ENCODE measurements around the gene PCARE. TPM values are rescaled to one million over a fixed set of nuclear protein-coding genes. Genes with fewer than 3 reads are reported as not detected.

The PCARE gene
- total RNA-seq, 6 experiments from 2014 or later = not detected

- Histone ChIP-seq H3K4me1 (no peaks in the 10 kb centered on the region), H3K36me3 (no peaks in the 10 kb centered on the region), H3K4me3 (no peak overlapping the region), H3K27me3 (no peaks in the 10 kb centered on the region), H3K27ac (no peak overlapping the region), H3K9me3 (no peaks in the 10 kb centered on the region)
- whole genome bisulfite sequencing (ENCODE audit: insufficient coverage, low coverage, low lambda C conversion rate, missing lambda C conversion rate) = 65% methylated on average over 2 of the region's 19 CpGs
- no peak for TF ChIP-seq POLR2A (IDR thresholded peaks at IDR 0.05)
- no peak for TF ChIP-seq CTCF (IDR thresholded peaks at IDR 0.05)
- intact Hi-C loops (cut with DNase I) = no loop called here
- ATAC-seq (peak in 1 of 4 donors; percentile 19), DNase-seq (no peak)
Observed at GRCh38 chr2:29071032-29071975, 3.0 kb downstream of the PCARE start.

GRCh38 chr2:29070526-29070925 lies 3.8 kb downstream of the PCARE start:
- ATAC-seq (no peak), DNase-seq (no peak)
- H3K9me3 ChIP-seq = no peaks in the 10 kb centered on the region
- H3K36me3 ChIP-seq = no peaks in the 10 kb centered on the region
- H3K4me3 ChIP-seq = no peak overlapping the region
- intact Hi-C loops (cut with DNase I) = no loop called here
- no peak for TF ChIP-seq CTCF (IDR thresholded peaks at IDR 0.05)
- no peak for TF ChIP-seq POLR2A (IDR thresholded peaks at IDR 0.05)
- no peak overlapping the region for H3K27ac ChIP-seq
- WGBS (ENCODE audit: insufficient coverage, low coverage, low lambda C conversion rate, missing lambda C conversion rate) = 60% methylated on average over 1 of the region's 12 CpGs
- no peaks in the 10 kb centered on the region for H3K27me3 ChIP-seq
- H3K4me1 ChIP-seq = no peaks in the 10 kb centered on the region

- Histone ChIP-seq H3K4me1 (no peaks in the 10 kb centered on the region), H3K36me3 (no peaks in the 10 kb centered on the region), H3K9me3 (no peaks in the 10 kb centered on the region), H3K27ac (no peak overlapping the region), H3K4me3 (no peak overlapping the region), H3K27me3 (no peaks in the 10 kb centered on the region)
- intact Hi-C loops (cut with DNase I) = no loop called here
- ATAC-seq = no peak
- TF ChIP-seq POLR2A (IDR thresholded peaks at IDR 0.05) (no peak), CTCF (IDR thresholded peaks at IDR 0.05) (no peak)
- WGBS (ENCODE audit: insufficient coverage, low coverage, low lambda C conversion rate, missing lambda C conversion rate) = 74% methylated on average over 7 of the region's 7 CpGs
- no peak for DNase-seq
Observed at GRCh38 chr2:29068513-29068912, 5.8 kb downstream of the PCARE start.

- no peaks in the 10 kb centered on the region for H3K27me3 ChIP-seq
- WGBS (ENCODE audit: insufficient coverage, low coverage, low lambda C conversion rate, missing lambda C conversion rate) = 80% methylated on average over 1 of the region's 7 CpGs
- no peak overlapping the region for H3K27ac ChIP-seq
- no peak for DNase-seq
- H3K9me3 ChIP-seq = no peaks in the 10 kb centered on the region
- intact Hi-C loops (cut with DNase I) = no loop called here
- H3K36me3 ChIP-seq = no peaks in the 10 kb centered on the region
- ATAC-seq = no peak
- no peak overlapping the region for H3K4me3 ChIP-seq
- TF ChIP-seq POLR2A (IDR thresholded peaks at IDR 0.05) (no peak), CTCF (IDR thresholded peaks at IDR 0.05) (no peak)
- H3K4me1 ChIP-seq = no peaks in the 10 kb centered on the region
Observed at GRCh38 chr2:29066997-29067605, 7.2 kb downstream of the PCARE start.

Measured in right lobe of liver (tissue), 6 donors.